ENCODE data around the gene MRPL23.

The MRPL23 gene

DNA sequence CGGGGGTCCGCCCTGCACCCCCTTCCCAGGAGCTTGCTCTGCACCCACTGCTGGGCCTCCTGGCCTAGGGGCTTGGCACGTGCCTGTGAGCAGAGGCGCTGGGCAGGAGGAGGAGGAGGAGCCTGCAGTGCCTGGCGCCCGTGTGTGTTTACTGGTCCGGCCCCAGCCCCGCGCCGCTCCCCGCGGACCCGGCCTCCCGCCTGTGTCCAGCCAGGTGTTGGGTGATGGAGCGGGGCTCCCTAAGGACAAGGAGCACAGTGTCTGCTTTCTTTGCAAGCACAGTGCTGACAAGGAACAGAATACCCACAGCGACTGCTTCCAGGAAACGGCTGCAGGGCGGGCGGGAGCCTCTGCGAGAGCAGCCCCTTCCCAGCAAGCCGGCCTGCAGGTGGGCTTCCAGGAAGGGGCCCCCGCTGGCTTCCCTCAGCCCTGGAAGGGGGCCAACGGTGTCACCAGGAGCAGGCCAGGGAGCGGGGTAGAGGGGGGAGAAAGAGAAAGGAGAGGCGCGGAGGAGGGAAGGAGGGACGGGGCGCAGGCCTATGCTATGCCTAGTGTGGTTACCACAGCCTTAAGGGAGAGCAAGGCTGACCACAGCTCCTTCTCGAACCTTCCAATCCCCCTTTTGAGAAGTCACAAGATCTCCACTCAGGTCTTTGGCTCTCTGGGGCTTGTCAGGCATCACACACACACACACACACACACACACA is 43.9 kb downstream of the MRPL23 start:
- DNase-seq (ENCODE audit: low read depth), result no peak

DNA sequence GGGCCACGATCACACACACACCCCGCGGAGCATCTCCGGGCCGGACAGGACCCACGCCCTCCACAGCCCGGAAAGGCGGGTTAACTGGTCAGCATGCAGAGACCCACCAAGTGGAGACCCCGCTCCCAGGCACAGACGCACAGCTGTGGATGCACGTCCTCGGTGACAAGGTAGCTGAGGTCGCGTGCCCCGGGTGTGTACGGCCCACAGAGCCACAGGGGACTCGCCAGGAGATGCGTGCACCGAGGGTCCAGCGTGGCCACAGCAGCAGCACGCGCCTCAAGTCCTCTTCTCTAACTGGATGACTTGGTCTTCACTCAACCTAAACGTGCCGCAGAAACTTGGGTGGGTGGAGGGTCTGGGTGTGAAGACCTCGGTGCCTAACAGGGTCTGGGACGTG is 45.0 kb downstream of the MRPL23 start:
- no peak for DNase-seq (ENCODE audit: low read depth)

DNA sequence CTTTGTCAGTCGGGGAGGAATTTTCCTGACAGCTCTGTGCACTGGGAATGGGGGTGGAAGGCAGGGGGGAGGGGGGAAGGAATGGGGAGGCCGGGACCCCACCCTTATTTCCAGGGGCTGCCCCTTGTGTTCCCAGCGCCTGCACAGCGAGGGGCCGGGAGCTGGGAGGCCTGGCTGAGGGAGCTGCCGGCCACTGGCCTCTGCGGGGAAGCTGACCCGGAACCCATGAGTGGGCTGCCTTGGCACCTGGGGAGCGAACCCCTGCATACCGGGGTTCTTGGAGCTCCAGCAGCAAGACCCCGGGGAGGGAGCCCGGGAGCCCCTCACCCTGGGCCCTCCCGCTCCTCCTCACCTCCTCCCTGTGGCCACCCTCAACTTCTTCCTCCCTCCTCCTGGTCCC is 47.0 kb downstream of the MRPL23 start:
- no peak for DNase-seq (ENCODE audit: low read depth)

DNA sequence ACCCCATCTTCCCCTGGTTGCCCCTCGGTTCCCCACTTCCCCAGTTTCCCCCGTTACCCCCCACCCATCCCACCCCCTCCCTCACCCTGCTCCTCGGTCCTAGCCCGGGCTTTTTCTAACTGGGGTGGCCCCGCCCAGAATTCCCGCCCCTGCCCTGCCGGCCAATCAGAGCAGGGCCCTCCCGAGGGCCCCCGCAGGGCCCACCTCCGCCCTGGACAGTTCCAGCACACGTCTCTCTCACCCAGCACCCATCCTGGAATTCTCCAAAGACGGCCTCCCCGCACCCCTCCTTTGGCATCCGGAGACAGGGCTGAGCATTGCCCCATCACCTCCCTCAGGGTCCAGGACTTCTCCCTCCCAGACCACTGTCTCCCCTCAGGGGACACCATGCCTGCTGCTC is 50.6 kb downstream of the MRPL23 start, which contains the start of gene H19:
H19 (minus strand) TSS at position 88 of the 400 bp plus-strand sequence.
- no peak for DNase-seq (ENCODE audit: low read depth)

DNA sequence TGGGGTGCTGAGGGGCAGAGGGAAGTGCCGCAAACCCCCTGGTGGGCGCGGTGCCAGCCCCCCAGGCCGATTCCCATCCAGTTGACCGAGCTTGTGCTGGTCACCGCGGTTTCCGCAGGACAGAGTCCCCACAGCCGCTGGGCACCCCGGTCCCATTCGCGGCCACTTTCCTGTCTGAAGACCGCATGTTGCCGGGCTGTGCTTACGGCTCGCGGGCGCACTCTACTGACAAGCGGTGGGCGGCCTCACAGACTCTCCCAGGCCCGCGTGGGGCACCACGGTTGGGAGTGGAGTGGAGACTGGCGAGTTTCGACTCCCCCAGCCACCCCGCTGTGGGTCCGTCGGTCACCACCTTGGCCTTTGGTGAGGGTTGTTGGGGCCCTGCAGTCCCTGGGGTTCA is 51.2 kb downstream of the MRPL23 start:
- DNase-seq (ENCODE audit: low read depth), result no peak

DNA sequence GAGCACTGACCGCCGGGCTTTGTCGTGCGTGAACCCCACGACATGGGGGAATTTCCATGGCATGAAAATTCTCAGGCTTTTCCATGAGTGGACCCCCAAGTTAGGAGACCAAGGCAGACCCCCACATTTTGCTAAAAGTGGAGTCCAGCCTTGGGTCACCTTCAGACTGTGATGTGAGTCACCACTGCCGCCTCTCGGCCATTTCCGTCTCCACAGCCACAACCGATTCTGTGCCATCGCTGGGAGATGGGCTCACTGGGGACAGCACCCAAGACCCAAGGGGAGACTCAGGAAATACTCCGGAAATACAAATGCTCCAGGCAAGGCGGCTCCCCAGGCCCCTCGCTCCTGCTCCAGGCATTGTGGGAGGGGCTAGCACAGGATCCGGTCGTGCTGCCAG is 51.7 kb downstream of the MRPL23 start:
- no peak for DNase-seq (ENCODE audit: low read depth)

DNA sequence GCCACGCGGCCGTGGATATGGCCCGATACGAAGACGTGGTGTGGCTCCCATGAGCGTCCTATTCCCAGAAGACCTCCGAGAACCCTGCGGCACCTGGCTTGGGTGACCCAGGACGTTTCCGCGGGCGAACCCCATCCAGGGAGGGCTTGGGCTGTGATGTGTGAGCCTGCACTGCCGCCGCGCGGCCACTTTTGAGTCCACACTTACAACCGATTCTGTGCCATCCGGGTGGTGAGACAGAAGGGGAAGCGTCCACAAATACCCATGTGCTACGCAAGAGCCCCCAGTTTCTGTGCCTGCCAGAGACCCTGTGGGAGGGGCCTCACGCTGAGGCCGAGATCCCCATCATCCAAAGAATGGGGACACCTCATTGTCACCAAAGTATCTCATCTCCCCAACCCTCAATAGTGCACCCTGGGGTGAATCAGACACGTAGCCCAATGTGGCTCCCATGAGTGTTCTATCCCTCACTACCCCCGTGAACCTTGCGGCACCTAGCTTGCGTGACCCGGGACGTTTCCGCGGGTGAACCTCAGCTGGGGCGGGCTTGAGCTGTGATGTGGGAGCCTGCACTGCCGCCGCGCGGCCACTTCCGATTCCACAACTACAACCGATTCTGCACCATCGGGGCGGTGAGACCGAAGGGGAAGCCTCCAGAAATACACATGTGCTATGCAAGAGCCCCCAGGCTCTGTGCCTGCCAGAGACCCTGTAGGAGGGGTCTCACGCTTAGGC is 55.1 kb downstream of the MRPL23 start:
- no peak for DNase-seq (ENCODE audit: low read depth)

DNA sequence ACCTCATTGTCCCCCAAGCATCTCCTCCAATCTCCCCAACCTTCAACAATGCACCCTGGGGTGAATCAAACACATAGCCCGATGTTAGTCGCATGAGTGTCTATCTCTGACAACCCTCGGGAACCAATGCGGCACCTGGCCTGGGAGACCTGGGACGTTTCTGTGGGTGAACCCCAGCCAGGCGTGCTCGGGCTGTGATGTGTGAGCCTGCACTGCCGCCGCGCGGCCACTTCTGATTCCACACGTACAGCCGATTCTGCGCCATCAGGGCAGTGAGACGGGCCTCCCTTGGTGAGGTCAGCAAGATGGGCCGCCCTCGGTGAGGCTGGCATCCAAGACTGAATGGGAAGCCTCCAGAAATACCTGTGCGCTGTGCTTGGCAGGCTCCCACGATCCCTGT is 55.7 kb downstream of the MRPL23 start:
- no peak for DNase-seq (ENCODE audit: low read depth)

DNA sequence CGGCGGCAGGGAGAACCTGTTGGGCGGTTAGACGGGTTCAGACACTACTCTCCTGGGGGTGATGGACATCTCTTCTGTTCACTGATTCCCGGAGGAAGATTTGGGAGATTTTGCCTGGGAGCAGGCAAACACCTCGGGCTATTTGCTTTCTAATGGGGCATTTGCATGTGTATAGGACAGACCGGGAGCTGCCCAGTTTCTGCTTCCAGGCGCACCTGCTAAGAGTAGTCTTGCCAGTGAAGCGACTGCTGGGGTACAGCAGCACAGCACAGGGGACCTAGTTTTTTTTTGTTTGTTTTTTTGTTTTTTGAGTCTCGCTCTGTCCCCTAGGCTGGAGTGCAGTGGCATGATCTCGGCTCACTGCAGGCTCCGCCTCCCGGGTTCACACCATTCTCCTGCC is 57.3 kb downstream of the MRPL23 start:
- no peak for DNase-seq (ENCODE audit: low read depth)

Data from stimulated activated CD8-positive, alpha-beta memory T cell treated with anti-CD3 and anti-CD28 coated beads, Interleukin-7, amount 100 ng/mL, for 24 hours (primary cell).